Measurements from ENCODE around the gene PPP1R1B. TPM values are rescaled to one million over a fixed set of nuclear protein-coding genes. Genes with fewer than 3 reads are reported as not detected.

Gene PPP1R1B
- total RNA-seq, 1 donor from 2014 or later: not detected

DNA sequence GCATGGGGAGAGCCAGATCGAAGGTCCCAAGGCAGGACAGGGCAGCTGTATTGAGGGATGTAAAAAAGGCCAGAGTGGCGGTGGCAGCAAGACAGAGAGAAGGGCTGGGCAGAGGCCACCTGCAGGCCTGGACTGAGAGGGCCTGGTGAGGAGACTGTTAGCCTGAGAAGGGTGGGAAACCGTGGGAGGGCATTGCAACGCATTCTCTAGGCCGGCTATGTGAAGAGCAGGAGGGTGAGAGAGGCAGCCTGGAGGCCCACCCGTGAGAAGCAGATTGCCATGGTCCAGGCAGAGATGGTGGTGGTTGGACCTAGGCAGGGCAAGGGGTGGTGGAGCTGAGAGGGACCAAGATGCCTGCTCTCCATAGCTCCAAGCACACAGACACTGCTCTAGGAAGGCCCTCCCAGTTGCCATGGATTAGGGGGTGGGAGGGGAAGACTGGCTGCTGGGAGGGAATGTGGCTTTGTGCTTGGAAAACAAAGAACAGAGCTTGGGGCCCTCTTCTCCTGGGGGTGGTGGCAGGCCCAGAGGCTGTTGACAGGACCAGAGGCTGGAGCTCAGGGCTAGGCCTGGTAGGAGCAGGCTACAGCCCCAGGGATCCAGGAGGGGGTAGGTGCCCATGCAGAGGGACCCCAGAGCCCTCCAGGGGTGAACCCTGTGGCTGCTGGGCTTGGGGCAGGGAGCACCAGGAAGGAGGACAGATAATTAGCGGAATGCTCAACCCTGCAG, 26.0 kb downstream of the PPP1R1B start:
- peaks cover 21% of the 10 kb centered on the region for H3K4me1 Mint-ChIP-seq (ENCODE audit: low read depth)
- DNase-seq (ENCODE audit: low spot score, unreplicated experiment): no peak
- no peak for TF ChIP-seq CTCF (IDR thresholded peaks at IDR 0.05; ENCODE audit: unreplicated experiment)
- H3K27ac Mint-ChIP-seq: peak overlapping the region; percentile 67
- peaks cover 2% of the 10 kb centered on the region for H3K36me3 Mint-ChIP-seq (ENCODE audit: insufficient read depth)
- no peaks in the 10 kb centered on the region for H3K27me3 Mint-ChIP-seq
- peak overlapping the region; percentile 0 for H3K4me3 Mint-ChIP-seq (ENCODE audit: low read depth)
- no peaks in the 10 kb centered on the region for H3K9me3 Mint-ChIP-seq (ENCODE audit: low read depth)

GRCh38 chr17:39653316-39653661, 26.5 kb downstream of the PPP1R1B start:
- H3K36me3 Mint-ChIP-seq (ENCODE audit: insufficient read depth): peaks cover 2% of the 10 kb centered on the region
- H3K4me1 Mint-ChIP-seq (ENCODE audit: low read depth): peaks cover 21% of the 10 kb centered on the region
- H3K27me3 Mint-ChIP-seq: no peaks in the 10 kb centered on the region
- no peak overlapping the region for H3K4me3 Mint-ChIP-seq (ENCODE audit: low read depth)
- DNase-seq (ENCODE audit: low spot score, unreplicated experiment): no peak
- TF ChIP-seq CTCF (IDR thresholded peaks at IDR 0.05; ENCODE audit: unreplicated experiment): no peak
- no peaks in the 10 kb centered on the region for H3K9me3 Mint-ChIP-seq (ENCODE audit: low read depth)
- H3K27ac Mint-ChIP-seq: no peak overlapping the region

- Mint-ChIP-seq H3K4me1 (ENCODE audit: low read depth) (peaks cover 19% of the 10 kb centered on the region), H3K9me3 (ENCODE audit: low read depth) (no peaks in the 10 kb centered on the region), H3K27ac (peak overlapping the region; percentile 17), H3K4me3 (ENCODE audit: low read depth) (no peak overlapping the region), H3K27me3 (no peaks in the 10 kb centered on the region), H3K36me3 (ENCODE audit: insufficient read depth) (peaks cover 2% of the 10 kb centered on the region)
- DNase-seq (ENCODE audit: low spot score, unreplicated experiment): peak; percentile 51
- peak; percentile 74 for TF ChIP-seq CTCF (IDR thresholded peaks at IDR 0.05; ENCODE audit: unreplicated experiment)
These were observed 27.0 kb downstream of the PPP1R1B start for GRCh38 chr17:39653662-39654331.

GRCh38 chr17:39655105-39655504, 28.4 kb downstream of the PPP1R1B start:
- H3K4me3 Mint-ChIP-seq (ENCODE audit: low read depth): no peak overlapping the region
- TF ChIP-seq CTCF (IDR thresholded peaks at IDR 0.05; ENCODE audit: unreplicated experiment): no peak
- H3K27me3 Mint-ChIP-seq: no peaks in the 10 kb centered on the region
- no peaks in the 10 kb centered on the region for H3K9me3 Mint-ChIP-seq (ENCODE audit: low read depth)
- peaks cover 2% of the 10 kb centered on the region for H3K36me3 Mint-ChIP-seq (ENCODE audit: insufficient read depth)
- no peak overlapping the region for H3K27ac Mint-ChIP-seq
- DNase-seq (ENCODE audit: low spot score, unreplicated experiment): no peak
- H3K4me1 Mint-ChIP-seq (ENCODE audit: low read depth): peaks cover 18% of the 10 kb centered on the region

DNA sequence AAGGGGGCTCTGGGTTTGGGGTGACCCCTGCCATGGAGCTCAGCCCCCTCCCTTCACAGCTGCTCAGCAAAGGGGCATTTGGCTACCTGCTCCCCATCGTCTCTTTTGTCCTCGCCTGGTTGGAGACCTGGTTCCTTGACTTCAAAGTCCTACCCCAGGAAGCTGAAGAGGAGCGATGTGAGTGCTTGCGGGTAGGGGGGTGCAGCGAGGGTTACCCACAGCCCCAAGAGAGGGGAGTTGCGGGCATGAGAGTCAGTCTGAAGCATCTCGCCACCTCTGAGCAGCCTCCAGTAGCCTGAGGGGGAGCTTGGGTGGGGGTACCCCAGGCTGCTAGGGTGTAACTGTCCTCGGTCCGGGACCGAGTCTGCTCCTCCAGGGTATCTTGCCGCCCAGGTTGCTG, 31.6 kb downstream of the PPP1R1B start:
- TF ChIP-seq CTCF (IDR thresholded peaks at IDR 0.05; ENCODE audit: unreplicated experiment): no peak
- H3K4me1 Mint-ChIP-seq (ENCODE audit: low read depth): peaks cover 2% of the 10 kb centered on the region

More for the DNA sequence above, 31.6 kb downstream of the PPP1R1B start:
- Mint-ChIP-seq H3K27me3 (no peaks in the 10 kb centered on the region), H3K27ac (no peak overlapping the region), H3K9me3 (ENCODE audit: low read depth) (no peaks in the 10 kb centered on the region), H3K4me3 (ENCODE audit: low read depth) (no peak overlapping the region), H3K36me3 (ENCODE audit: insufficient read depth) (peaks cover 1% of the 10 kb centered on the region)
- DNase-seq (ENCODE audit: low spot score, unreplicated experiment): no peak

All from progenitor cell of endocrine pancreas (in vitro differentiated cells).